Measurements from ENCODE around the gene TFAP2E. TPM values are rescaled to one million over a fixed set of nuclear protein-coding genes. Genes with fewer than 3 reads are reported as not detected.
"Not testable (repeated sequence)": the region's sequence is repeated elsewhere in the genome, so short reads cannot be mapped to it uniquely, and the experiment has no call there.

TFAP2E gene
- total and polyA plus RNA-seq, 7 donors = 0.04 to 0.12 (median 0.06) TPM; not detected in 4

- H3K27ac ChIP-seq = no peak overlapping the region
- WGBS, 3 donors = 78 to 87% (median 83%) methylated on average over 3 of the region's 3 CpGs
- intact Hi-C loops (cut with DNase I) = no loop called here
- no peak for ATAC-seq
- H3K27me3 ChIP-seq (ENCODE audit: insufficient read depth in 3 of 3, low read length in 2 of 3) = no peaks in the 10 kb centered on the region
- no peaks in the 10 kb centered on the region for H3K9me3 ChIP-seq
- DNase-seq = no peak
- H3K4me1 ChIP-seq = no peaks in the 10 kb centered on the region
- no peaks in the 10 kb centered on the region for H3K36me3 ChIP-seq (ENCODE audit: insufficient read depth in 1 of 2, low read depth in 1 of 2)
- H3K4me3 ChIP-seq = no peak overlapping the region
- no peak for TF ChIP-seq CTCF (IDR thresholded peaks at IDR 0.05)
These were observed 12.2 kb downstream of the TFAP2E start for GRCh38 chr1:35585281-35585680.

- ATAC-seq; H3K27ac ChIP-seq; intact Hi-C loops (cut with DNase I); DNase-seq; H3K27me3 ChIP-seq (ENCODE audit: insufficient read depth in 3 of 3, low read length in 2 of 3); H3K9me3 ChIP-seq; H3K4me3 ChIP-seq; H3K4me1 ChIP-seq; H3K36me3 ChIP-seq (ENCODE audit: insufficient read depth in 1 of 2, low read depth in 1 of 2): not testable (repeated sequence)
- WGBS, 3 donors = 95 to 100% (median 96%) methylated on average over 1 of the region's 1 CpG
These were observed 12.7 kb downstream of the TFAP2E start for GRCh38 chr1:35585805-35586204.

GRCh38 chr1:35586808-35587207 lies 13.7 kb downstream of the TFAP2E start:
- no peaks in the 10 kb centered on the region for H3K9me3 ChIP-seq
- DNase-seq (no peak), ATAC-seq (no peak)
- H3K4me3 ChIP-seq = no peak overlapping the region
- 79 to 88% (median 82%) methylated on average over 7 of the region's 7 CpGs for WGBS, 3 donors
- no peaks in the 10 kb centered on the region for H3K36me3 ChIP-seq (ENCODE audit: insufficient read depth in 1 of 2, low read depth in 1 of 2)
- H3K27ac ChIP-seq = no peak overlapping the region
- intact Hi-C loops (cut with DNase I) = no loop called here
- H3K4me1 ChIP-seq = no peaks in the 10 kb centered on the region
- no peaks in the 10 kb centered on the region for H3K27me3 ChIP-seq (ENCODE audit: insufficient read depth in 3 of 3, low read length in 2 of 3)
- no peak for TF ChIP-seq CTCF (IDR thresholded peaks at IDR 0.05)

GRCh38 chr1:35587736-35588135 lies 14.6 kb downstream of the TFAP2E start:
- 73 to 78% (median 77%) methylated on average over 6 of the region's 6 CpGs for WGBS, 3 donors
- intact Hi-C loops (cut with DNase I) = no loop called here
- Histone ChIP-seq H3K4me1 (no peaks in the 10 kb centered on the region), H3K27me3 (ENCODE audit: insufficient read depth in 3 of 3, low read length in 2 of 3) (no peaks in the 10 kb centered on the region), H3K36me3 (ENCODE audit: insufficient read depth in 1 of 2, low read depth in 1 of 2) (no peaks in the 10 kb centered on the region), H3K4me3 (no peak overlapping the region), H3K9me3 (no peaks in the 10 kb centered on the region), H3K27ac (no peak overlapping the region)
- ATAC-seq = no peak
- no peak for TF ChIP-seq CTCF (IDR thresholded peaks at IDR 0.05)
- no peak for DNase-seq

GRCh38 chr1:35588197-35588910 lies 15.2 kb downstream of the TFAP2E start:
- H3K4me1 ChIP-seq = no peaks in the 10 kb centered on the region
- no peaks in the 10 kb centered on the region for H3K27me3 ChIP-seq (ENCODE audit: insufficient read depth in 3 of 3, low read length in 2 of 3)
- H3K9me3 ChIP-seq = no peaks in the 10 kb centered on the region
- ATAC-seq (no peak), DNase-seq (no peak)
- H3K36me3 ChIP-seq (ENCODE audit: insufficient read depth in 1 of 2, low read depth in 1 of 2) = no peaks in the 10 kb centered on the region
- WGBS, 3 donors = 60 to 69% (median 68%) methylated on average over 21 of the region's 21 CpGs
- H3K27ac ChIP-seq = no peak overlapping the region
- intact Hi-C loops (cut with DNase I) = no loop called here
- no peak overlapping the region for H3K4me3 ChIP-seq
- no peak for TF ChIP-seq CTCF (IDR thresholded peaks at IDR 0.05)
